Subcutaneous abdominal adipose tissue (tissue), 5 donors: ENCODE results near the gene ARHGEF17.

ENCODE experiments used
- H3K27ac ChIP-seq: one replicate; pipeline ENCODE4 v1.7.0; 2013; ENCODE audit warnings: low read depth, mild to moderate bottlenecking, inconsistent platforms, low read length, moderate library complexity
- H3K27me3 ChIP-seq, 5 donors: one replicate each; pipeline ENCODE4 v1.7.0; 2013; ENCODE audit warnings: low read length in 5 of 5, inconsistent platforms in 1 of 5; ENCODE audit not compliant: control insufficient read depth in 5 of 5, insufficient read depth in 4 of 5
- H3K36me3 ChIP-seq, 5 donors: one replicate each; pipeline ENCODE4 v1.7.0; 2013; ENCODE audit warnings: low read length in 5 of 5; ENCODE audit not compliant: control insufficient read depth in 5 of 5, insufficient read depth in 5 of 5
- H3K4me1 ChIP-seq, 5 donors: one replicate each; pipeline ENCODE4 v1.7.0; 2013; ENCODE audit warnings: low read length in 5 of 5, mild to moderate bottlenecking in 3 of 5, moderate library complexity in 1 of 5; ENCODE audit not compliant: control insufficient read depth in 5 of 5, insufficient read depth in 5 of 5
- H3K4me3 ChIP-seq, 5 donors: one replicate each; pipeline ENCODE4 v1.7.0; 2013; ENCODE audit warnings: low read length in 5 of 5, low read depth in 1 of 5
- H3K9ac ChIP-seq, 5 donors: one replicate each; pipeline ENCODE4 v1.7.0; 2013; ENCODE audit warnings: low read length in 5 of 5, mild to moderate bottlenecking in 4 of 5, moderate library complexity in 3 of 5
- H3K9me3 ChIP-seq, 5 donors: one replicate each; pipeline ENCODE4 v1.7.0; 2013; ENCODE audit warnings: low read length in 5 of 5; ENCODE audit not compliant: control insufficient read depth in 5 of 5
- donor health status: healthy.
- donor health status: healthy.
- donor health status: healthy.
- donor health status: healthy.
- donor health status: healthy.

The ARHGEF17 gene

GRCh38 chr11:73396985-73397384 lies 88.9 kb downstream of the ARHGEF17 start:
- H3K4me1 ChIP-seq, result peaks cover 5 to 39% (median 30%) of the 10 kb centered on the region in 5 donors
- H3K9ac ChIP-seq, result no peak overlapping the region
- H3K4me3 ChIP-seq, result no peak overlapping the region
- no peaks in the 10 kb centered on the region for H3K9me3 ChIP-seq
- no peaks in the 10 kb centered on the region for H3K27me3 ChIP-seq
- H3K27ac ChIP-seq, result no peak overlapping the region
- H3K36me3 ChIP-seq, result peaks cover 0 to 40% (median 0%) of the 10 kb centered on the region in 5 donors

GRCh38 chr11:73397468-73398131 lies 89.5 kb downstream of the ARHGEF17 start:
- H3K36me3 ChIP-seq, result peaks cover 0 to 34% (median 0%) of the 10 kb centered on the region in 5 donors
- H3K4me1 ChIP-seq, result peaks cover 5 to 40% (median 30%) of the 10 kb centered on the region in 5 donors
- H3K9ac ChIP-seq, result no peak overlapping the region
- no peaks in the 10 kb centered on the region for H3K9me3 ChIP-seq
- H3K27ac ChIP-seq, result no peak overlapping the region
- no peak overlapping the region for H3K4me3 ChIP-seq
- no peaks in the 10 kb centered on the region for H3K27me3 ChIP-seq

- H3K4me1 ChIP-seq, result peaks cover 5 to 37% (median 29%) of the 10 kb centered on the region in 5 donors
- no peak overlapping the region for H3K27ac ChIP-seq
- no peak overlapping the region for H3K9ac ChIP-seq
These were observed 90.1 kb downstream of the ARHGEF17 start for GRCh38 chr11:73398132-73398526.

GRCh38 chr11:73398721-73399120 lies 90.6 kb downstream of the ARHGEF17 start:
- no peaks in the 10 kb centered on the region for H3K9me3 ChIP-seq
- H3K36me3 ChIP-seq, result peaks cover 0 to 33% (median 0%) of the 10 kb centered on the region in 5 donors
- no peak overlapping the region for H3K9ac ChIP-seq
- no peak overlapping the region for H3K4me3 ChIP-seq
- no peaks in the 10 kb centered on the region for H3K27me3 ChIP-seq
- no peak overlapping the region for H3K27ac ChIP-seq
- H3K4me1 ChIP-seq, result peaks cover 5 to 33% (median 25%) of the 10 kb centered on the region in 5 donors

More at GRCh38 chr11:73398132-73398526, 90.1 kb downstream of the ARHGEF17 start:
- Histone ChIP-seq H3K4me3 (no peak overlapping the region), H3K9me3 (no peaks in the 10 kb centered on the region), H3K27me3 (no peaks in the 10 kb centered on the region), H3K36me3 (peaks cover 0 to 33% (median 0%) of the 10 kb centered on the region in 5 donors)

- Histone ChIP-seq H3K36me3 (peaks cover 0 to 30% (median 0%) of the 10 kb centered on the region in 5 donors), H3K27me3 (no peaks in the 10 kb centered on the region), H3K27ac (no peak overlapping the region)
These were observed 91.1 kb downstream of the ARHGEF17 start for GRCh38 chr11:73399159-73399590.

GRCh38 chr11:73399636-73400035 lies 91.6 kb downstream of the ARHGEF17 start:
- Histone ChIP-seq H3K27ac (no peak overlapping the region), H3K36me3 (peaks cover 0 to 25% (median 0%) of the 10 kb centered on the region in 5 donors), H3K27me3 (no peaks in the 10 kb centered on the region), H3K9ac (no peak overlapping the region), H3K4me3 (no peak overlapping the region), H3K9me3 (no peaks in the 10 kb centered on the region), H3K4me1 (peaks cover 5 to 38% (median 27%) of the 10 kb centered on the region in 5 donors)

More at GRCh38 chr11:73399159-73399590, 91.1 kb downstream of the ARHGEF17 start:
- Histone ChIP-seq H3K4me1 (peaks cover 5 to 38% (median 27%) of the 10 kb centered on the region in 5 donors), H3K9me3 (no peaks in the 10 kb centered on the region), H3K4me3 (no peak overlapping the region), H3K9ac (no peak overlapping the region)

- Histone ChIP-seq H3K4me1 (peaks cover 5 to 38% (median 27%) of the 10 kb centered on the region in 5 donors), H3K27me3 (no peaks in the 10 kb centered on the region)
These were observed 92.2 kb downstream of the ARHGEF17 start for GRCh38 chr11:73400293-73400692.

GRCh38 chr11:73401217-73401923 lies 93.3 kb downstream of the ARHGEF17 start:
- Histone ChIP-seq H3K27me3 (no peaks in the 10 kb centered on the region), H3K27ac (no peak overlapping the region), H3K9me3 (no peaks in the 10 kb centered on the region), H3K9ac (no peak overlapping the region), H3K36me3 (peaks cover 0 to 25% (median 6%) of the 10 kb centered on the region in 5 donors), H3K4me1 (peaks cover 5 to 33% (median 22%) of the 10 kb centered on the region in 5 donors), H3K4me3 (no peak overlapping the region)

More at GRCh38 chr11:73400293-73400692, 92.2 kb downstream of the ARHGEF17 start:
- Histone ChIP-seq H3K4me3 (no peak overlapping the region), H3K9ac (no peak overlapping the region), H3K9me3 (no peaks in the 10 kb centered on the region), H3K36me3 (peaks cover 0 to 20% (median 0%) of the 10 kb centered on the region in 5 donors), H3K27ac (no peak overlapping the region)

- Histone ChIP-seq H3K9me3 (no peaks in the 10 kb centered on the region), H3K4me3 (no peak overlapping the region), H3K9ac (no peak overlapping the region), H3K27ac (no peak overlapping the region), H3K27me3 (no peaks in the 10 kb centered on the region), H3K36me3 (peaks cover 0 to 27% (median 6%) of the 10 kb centered on the region in 5 donors), H3K4me1 (peaks cover 5 to 30% (median 18%) of the 10 kb centered on the region in 5 donors)
These were observed 94.1 kb downstream of the ARHGEF17 start for GRCh38 chr11:73401924-73402833.
